ENCODE measurements around the gene GNRH2.

DNA sequence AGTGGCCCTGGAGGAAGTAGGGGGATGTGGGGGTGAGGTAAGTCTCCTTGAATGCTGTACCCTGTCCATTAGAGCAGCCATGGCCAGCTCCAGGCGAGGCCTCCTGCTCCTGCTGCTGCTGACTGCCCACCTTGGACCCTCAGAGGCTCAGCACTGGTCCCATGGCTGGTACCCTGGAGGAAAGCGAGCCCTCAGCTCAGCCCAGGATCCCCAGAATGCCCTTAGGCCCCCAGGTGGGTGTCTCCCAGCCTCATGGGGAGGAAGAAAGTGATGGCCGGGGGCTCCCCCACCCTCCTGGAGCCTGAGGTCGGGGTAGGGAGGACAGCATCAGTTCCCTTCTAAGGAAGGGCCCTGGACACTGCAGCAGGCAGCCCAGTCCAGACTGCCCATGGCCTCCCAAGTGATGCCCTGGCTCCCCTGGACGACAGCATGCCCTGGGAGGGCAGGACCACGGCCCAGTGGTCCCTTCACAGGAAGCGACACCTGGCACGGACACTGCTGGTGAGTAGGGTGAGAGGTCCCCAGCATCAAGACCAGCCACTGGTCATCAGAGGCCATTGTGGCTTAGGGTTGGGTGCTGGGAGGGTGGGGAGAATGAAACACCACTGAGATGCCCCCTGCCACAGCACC, 1.0 kb downstream of the GNRH2 start:
- no peak for TF ChIP-seq CTCF (IDR thresholded peaks at IDR 0.05)
- no peak for TF ChIP-seq POLR2A (IDR thresholded peaks at IDR 0.05)
